Mesodermal cell (in vitro differentiated cells): Measurements from ENCODE around the gene HNF1A. TPM values are rescaled to one million over a fixed set of nuclear protein-coding genes. Genes with fewer than 3 reads are reported as not detected.

Source experiments
- H3K27ac ChIP-seq: 2 replicates; pipeline ENCODE4 v1.7.0; 2013; ENCODE audit warnings: mild to moderate bottlenecking, low read depth, low read length, moderate library complexity; ENCODE audit not compliant: severe bottlenecking
- H3K36me3 ChIP-seq: 2 replicates; pipeline ENCODE4 v1.7.1; 2013; ENCODE audit warnings: mild to moderate bottlenecking, low read length, moderate library complexity; ENCODE audit not compliant: control insufficient read depth, insufficient read depth
- H3K4me1 ChIP-seq: one replicate; pipeline ENCODE4 v1.7.1; 2013; ENCODE audit warnings: mild to moderate bottlenecking, low read length; ENCODE audit not compliant: insufficient read depth, control insufficient read depth, poor library complexity, severe bottlenecking
- H3K4me3 ChIP-seq: 2 replicates; pipeline ENCODE4 v1.7.0; 2013; ENCODE audit warnings: low read length, control low read depth, mild to moderate bottlenecking; ENCODE audit not compliant: insufficient read depth, poor library complexity, severe bottlenecking; ENCODE audit errors: extremely low read depth
- H3K9me3 ChIP-seq: 2 replicates; pipeline ENCODE4 v1.7.1; 2013; ENCODE audit warnings: mild to moderate bottlenecking, low read length, moderate library complexity; ENCODE audit not compliant: control insufficient read depth
- WGBS, 2 experiments: methylation state at CpG; one replicate each; pipeline ENCODE4 v1.1.5; 2013; ENCODE audit warnings: missing lambda C conversion rate in 2 of 2; ENCODE audit not compliant: insufficient coverage in 2 of 2; 5-methylcytosine and 5-hydroxymethylcytosine counted together
- polyA plus RNA-seq, 2 experiments: library from polyadenylated mRNA; stranded (reverse); fragments of 50-300 nt; gene quantifications; one replicate each; pipeline ENCODE4 v1.2.3, GENCODE V29; 2013

The HNF1A gene, protein sequence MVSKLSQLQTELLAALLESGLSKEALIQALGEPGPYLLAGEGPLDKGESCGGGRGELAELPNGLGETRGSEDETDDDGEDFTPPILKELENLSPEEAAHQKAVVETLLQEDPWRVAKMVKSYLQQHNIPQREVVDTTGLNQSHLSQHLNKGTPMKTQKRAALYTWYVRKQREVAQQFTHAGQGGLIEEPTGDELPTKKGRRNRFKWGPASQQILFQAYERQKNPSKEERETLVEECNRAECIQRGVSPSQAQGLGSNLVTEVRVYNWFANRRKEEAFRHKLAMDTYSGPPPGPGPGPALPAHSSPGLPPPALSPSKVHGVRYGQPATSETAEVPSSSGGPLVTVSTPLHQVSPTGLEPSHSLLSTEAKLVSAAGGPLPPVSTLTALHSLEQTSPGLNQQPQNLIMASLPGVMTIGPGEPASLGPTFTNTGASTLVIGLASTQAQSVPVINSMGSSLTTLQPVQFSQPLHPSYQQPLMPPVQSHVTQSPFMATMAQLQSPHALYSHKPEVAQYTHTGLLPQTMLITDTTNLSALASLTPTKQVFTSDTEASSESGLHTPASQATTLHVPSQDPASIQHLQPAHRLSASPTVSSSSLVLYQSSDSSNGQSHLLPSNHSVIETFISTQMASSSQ
- not detected for polyA plus RNA-seq (2013, experiment 1 of 2)
- polyA plus RNA-seq (2013, experiment 2 of 2) = not detected

DNA sequence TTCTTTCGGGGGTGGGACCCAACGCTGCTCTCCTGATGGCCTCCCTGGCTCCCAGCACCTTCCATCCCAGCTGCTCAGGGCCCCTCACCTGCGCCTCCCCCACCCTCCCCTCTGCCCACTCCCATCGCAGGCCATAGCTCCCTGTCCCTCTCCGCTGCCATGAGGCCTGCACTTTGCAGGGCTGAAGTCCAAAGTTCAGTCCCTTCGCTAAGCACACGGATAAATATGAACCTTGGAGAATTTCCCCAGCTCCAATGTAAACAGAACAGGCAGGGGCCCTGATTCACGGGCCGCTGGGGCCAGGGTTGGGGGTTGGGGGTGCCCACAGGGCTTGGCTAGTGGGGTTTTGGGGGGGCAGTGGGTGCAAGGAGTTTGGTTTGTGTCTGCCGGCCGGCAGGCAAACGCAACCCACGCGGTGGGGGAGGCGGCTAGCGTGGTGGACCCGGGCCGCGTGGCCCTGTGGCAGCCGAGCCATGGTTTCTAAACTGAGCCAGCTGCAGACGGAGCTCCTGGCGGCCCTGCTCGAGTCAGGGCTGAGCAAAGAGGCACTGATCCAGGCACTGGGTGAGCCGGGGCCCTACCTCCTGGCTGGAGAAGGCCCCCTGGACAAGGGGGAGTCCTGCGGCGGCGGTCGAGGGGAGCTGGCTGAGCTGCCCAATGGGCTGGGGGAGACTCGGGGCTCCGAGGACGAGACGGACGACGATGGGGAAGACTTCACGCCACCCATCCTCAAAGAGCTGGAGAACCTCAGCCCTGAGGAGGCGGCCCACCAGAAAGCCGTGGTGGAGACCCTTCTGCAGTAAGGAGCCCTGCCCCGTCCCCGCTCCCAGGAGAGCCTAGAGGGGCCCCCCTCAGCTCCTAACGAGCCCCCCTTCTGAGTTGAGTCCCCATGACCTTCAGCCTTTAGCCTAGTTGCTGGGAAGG is at the start of gene HNF1A:
TSS of gene HNF1A (plus strand) at position 248 of the 924 bp plus-strand sequence. CDS start at position 474, 226 bp downstream.
- no peak within 1 kb of the TSS for H3K27ac ChIP-seq
- no peaks in the 10 kb centered on the region for H3K4me1 ChIP-seq
- WGBS, 2 experiments = 90 to 92% methylated on average over 37 to 38 of the region's 40 CpGs
- H3K4me3 ChIP-seq = no peak within 1 kb of the TSS
- no peaks in the 10 kb centered on the region for H3K36me3 ChIP-seq
- H3K9me3 ChIP-seq = no peaks in the 10 kb centered on the region

DNA sequence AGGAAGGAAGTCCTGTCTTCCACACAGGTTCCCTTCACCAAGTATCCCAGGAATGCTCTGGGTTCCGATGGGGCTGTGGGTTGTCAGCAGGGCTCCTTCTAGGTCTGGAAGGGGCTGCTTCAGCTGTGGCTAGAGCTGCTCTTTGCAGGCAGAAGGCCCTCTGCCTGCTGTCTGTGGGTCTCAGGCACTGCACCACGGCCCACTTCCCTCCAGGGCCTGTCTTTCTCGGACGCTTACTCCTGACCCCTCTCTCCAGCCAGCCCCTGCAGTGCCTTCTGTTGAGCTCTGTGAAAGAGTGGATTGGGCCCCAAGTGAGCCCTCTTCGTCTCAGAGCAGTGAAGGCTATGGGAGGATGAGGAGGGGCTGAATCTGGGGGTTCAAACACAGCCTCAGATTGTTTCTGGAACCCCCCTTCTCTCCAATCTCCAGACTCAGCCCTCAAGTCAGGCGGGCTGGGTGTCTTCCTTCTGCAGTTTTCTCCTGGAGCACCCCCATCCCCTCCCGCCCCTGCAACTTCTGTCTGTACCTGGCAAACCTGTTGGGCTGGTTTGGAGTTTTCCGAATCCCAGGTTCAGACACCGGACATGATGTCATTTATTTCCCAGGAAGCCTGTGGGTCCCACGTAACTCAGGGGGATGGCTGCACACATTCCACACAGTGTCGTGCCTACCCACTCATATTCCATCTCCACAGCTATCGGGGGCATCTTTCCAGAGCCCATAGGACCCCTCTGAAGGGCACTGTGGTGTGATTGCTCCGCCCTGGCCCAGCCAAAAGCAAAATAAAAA is 49.3 kb upstream of the HNF1A start:
- 80 to 81% methylated on average over 9 to 11 of the region's 13 CpGs for WGBS, 2 experiments
- H3K4me3 ChIP-seq = no peak overlapping the region
- no peaks in the 10 kb centered on the region for H3K4me1 ChIP-seq
- no peaks in the 10 kb centered on the region for H3K9me3 ChIP-seq
- H3K36me3 ChIP-seq = no peaks in the 10 kb centered on the region
- H3K27ac ChIP-seq = no peak overlapping the region

DNA sequence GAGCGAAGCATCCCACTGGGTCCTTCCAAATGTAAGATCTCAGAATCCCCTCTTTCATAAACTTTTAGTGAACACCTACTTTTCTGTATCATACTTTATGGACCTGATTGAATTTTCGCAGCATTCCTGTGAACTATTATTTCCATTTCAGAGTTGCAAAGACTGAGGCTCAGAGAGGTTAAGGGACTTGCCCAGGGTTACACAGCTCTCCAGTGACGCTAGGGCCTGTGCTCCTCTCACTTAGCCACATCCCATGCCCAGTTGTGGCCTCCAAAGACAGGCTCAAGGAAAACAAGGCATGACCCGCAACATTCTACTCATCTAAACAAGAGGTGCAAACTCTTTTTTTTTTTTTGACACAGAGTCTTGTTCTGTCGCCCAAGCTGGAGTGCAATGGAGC is 48.3 kb upstream of the HNF1A start:
- Histone ChIP-seq H3K9me3 (no peaks in the 10 kb centered on the region), H3K36me3 (no peaks in the 10 kb centered on the region), H3K27ac (no peak overlapping the region), H3K4me1 (no peaks in the 10 kb centered on the region), H3K4me3 (no peak overlapping the region)
- WGBS, 2 experiments = 84 to 87% methylated on average over 5 of the region's 5 CpGs

DNA sequence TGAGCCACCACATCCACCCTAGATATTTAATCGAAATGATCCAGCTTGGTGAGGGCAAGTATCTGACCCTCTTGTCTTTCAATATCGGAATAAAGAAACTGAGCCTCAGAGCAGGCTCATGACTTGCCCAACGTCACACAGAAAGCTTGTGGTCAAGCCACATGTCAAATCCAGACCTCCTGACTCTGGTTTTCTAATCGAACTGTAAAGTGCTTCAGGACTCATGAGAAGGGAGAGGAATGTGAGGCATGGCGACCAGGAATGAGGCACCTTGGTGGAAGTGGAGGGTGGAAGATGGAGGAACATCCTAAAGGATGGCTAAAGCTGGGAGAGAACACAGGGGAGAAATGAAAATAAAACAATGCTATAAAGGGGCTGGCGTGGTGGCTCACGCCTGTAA is 46.3 kb upstream of the HNF1A start:
- WGBS, 2 experiments = 89 to 93% methylated on average over 7 of the region's 7 CpGs
- Histone ChIP-seq H3K9me3 (no peaks in the 10 kb centered on the region), H3K4me1 (no peaks in the 10 kb centered on the region), H3K36me3 (no peaks in the 10 kb centered on the region), H3K27ac (no peak overlapping the region), H3K4me3 (no peak overlapping the region)

DNA sequence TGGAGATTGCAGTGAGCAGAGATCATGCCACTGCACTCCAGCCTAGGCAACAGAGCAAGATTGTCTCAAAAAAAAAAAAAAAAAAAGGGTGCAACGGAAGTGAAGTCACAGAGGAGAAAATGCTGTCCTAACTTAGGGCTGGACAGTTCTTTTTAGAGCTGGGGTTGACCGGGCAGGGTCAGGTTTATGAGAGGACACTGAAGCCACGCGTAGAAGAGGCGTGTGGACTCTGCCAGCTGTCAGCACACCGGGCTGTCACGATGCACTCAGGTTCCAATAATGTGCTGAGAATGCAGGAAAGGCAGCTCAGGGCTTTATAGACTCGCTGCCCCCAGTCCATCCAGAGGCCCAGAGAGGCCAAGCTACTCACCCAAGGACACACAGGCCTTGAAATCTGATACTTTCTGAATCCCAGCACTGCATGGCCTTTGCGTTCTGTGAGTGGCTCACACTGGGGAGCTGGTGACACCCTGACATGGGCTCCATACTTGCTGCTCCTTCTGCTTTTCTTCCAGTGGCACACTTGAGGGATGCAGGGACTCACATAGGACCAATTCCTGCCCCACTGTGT is 45.3 kb upstream of the HNF1A start:
- no peak overlapping the region for H3K4me3 ChIP-seq
- 88 to 90% methylated on average over 8 to 9 of the region's 9 CpGs for WGBS, 2 experiments
- no peak overlapping the region for H3K27ac ChIP-seq
- no peaks in the 10 kb centered on the region for H3K4me1 ChIP-seq
- H3K36me3 ChIP-seq = no peaks in the 10 kb centered on the region
- H3K9me3 ChIP-seq = no peaks in the 10 kb centered on the region

DNA sequence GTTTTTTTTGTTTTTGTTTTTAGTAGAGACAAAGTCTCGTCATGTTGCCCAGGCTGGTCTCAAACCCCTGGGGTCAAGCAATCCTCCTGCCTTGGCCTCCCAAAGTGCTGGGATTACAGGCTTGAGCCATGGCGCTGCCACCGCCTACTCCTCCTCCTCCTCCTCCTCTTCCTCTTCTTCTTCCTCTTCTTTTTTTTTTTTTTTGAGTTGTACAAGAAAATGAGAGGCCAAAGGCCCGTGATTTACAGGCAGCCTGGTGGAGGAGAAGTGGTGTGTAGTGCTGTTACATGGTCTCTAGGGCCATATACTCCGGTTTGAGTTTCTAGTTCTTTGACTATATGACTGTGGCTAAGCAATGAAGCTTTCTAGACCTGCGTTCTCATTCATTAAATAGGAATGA is 44.6 kb upstream of the HNF1A start:
- Histone ChIP-seq H3K4me1 (no peaks in the 10 kb centered on the region), H3K36me3 (no peaks in the 10 kb centered on the region), H3K9me3 (no peaks in the 10 kb centered on the region), H3K4me3 (no peak overlapping the region), H3K27ac (no peak overlapping the region)
- 80% methylated on average over 2 of the region's 6 CpGs; no CpG with 5 or more reads in 1 of the 2 experiments for WGBS, 2 experiments

DNA sequence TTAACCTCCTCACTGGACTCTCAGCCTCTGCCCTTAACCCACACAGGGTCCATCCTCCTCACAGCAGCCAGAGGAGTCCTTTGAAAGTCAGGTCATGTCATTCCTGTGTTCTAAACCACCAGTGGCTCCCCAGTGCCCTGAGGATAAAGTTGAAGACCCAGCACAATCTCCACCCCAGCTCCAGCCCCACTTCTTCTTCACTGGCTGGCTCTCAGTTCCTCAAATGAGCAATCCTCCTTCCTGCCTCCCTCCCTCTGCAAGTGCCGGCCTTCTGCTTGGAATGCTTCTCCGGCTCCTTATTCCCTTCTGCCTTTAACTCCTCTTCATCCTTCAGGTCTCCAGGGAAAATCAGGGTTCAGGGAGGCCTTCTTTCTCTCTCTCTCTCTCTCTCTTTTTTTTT is 42.1 kb upstream of the HNF1A start:
- WGBS, 2 experiments = 67 to 73% methylated on average over 2 of the region's 2 CpGs
- Histone ChIP-seq H3K9me3 (no peaks in the 10 kb centered on the region), H3K36me3 (no peaks in the 10 kb centered on the region), H3K27ac (no peak overlapping the region), H3K4me3 (no peak overlapping the region), H3K4me1 (no peaks in the 10 kb centered on the region)

DNA sequence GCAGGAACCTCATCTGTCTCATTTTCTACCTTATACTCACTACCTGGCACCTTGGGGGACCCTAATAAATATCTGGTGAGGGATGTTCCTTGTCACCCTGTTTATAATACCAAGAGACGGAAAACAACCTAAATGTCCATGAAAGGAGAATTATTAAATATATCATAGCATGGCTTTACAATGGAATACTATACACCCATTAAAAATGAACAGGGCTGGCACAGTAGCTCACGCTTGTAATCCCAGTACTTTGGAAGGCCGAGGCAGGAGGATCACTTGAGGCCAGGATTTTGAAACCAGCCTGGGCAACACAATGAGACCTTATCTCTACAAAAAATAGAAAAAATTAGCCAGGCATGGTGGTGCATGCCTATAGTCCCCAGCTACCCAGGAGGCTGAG is 39.8 kb upstream of the HNF1A start:
- WGBS, 2 experiments = 72 to 92% methylated on average over 2 of the region's 3 CpGs

DNA sequence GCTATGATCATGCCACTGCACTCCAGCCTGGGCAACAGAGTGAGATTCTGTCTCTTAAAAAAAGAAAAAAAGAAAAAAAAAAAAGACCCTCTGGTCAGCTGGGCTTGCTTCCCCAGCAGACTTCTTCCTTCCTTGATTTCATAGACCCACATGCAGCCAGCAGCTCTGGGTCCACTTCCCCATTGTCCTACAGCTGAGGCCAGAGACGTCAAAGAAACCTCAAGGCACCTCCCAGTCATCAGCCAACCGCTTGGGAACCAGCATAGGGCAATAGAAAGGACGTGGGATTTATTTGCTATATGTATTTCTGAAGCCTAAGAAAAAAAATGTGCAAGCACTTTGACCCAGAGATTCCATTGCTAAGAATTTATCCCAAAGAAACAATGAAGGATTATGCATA is 38.8 kb upstream of the HNF1A start:
- no peaks in the 10 kb centered on the region for H3K9me3 ChIP-seq
- 100% methylated on average over 1 of the region's 3 CpGs; no CpG with 5 or more reads in 1 of the 2 experiments for WGBS, 2 experiments
- H3K27ac ChIP-seq = no peak overlapping the region
- no peak overlapping the region for H3K4me3 ChIP-seq
- no peaks in the 10 kb centered on the region for H3K36me3 ChIP-seq
- no peaks in the 10 kb centered on the region for H3K4me1 ChIP-seq

More for the DNA sequence above, 39.8 kb upstream of the HNF1A start:
- H3K4me1 ChIP-seq = no peaks in the 10 kb centered on the region
- H3K27ac ChIP-seq = no peak overlapping the region
- H3K9me3 ChIP-seq = no peaks in the 10 kb centered on the region
- no peaks in the 10 kb centered on the region for H3K36me3 ChIP-seq
- H3K4me3 ChIP-seq = no peak overlapping the region
